GM04503 (cell line): Measurements from ENCODE around the gene PLXNA2.
A peak's percentile ranks its signal among the peaks of the same experiment; 100 is the strongest.

Experiments
- DNase-seq: peaks from one replicate; pipeline ENCODE4 v3.0.0-alpha.2; 2012; ENCODE audit warnings: low read depth

PLXNA2 gene

GRCh38 chr1:208042868-208043267 lies 201.3 kb downstream of the PLXNA2 start:
- DNase-seq: no peak

GRCh38 chr1:208042041-208042615 lies 202.1 kb downstream of the PLXNA2 start:
- no peak for DNase-seq

- DNase-seq: no peak
These were observed 202.7 kb downstream of the PLXNA2 start for GRCh38 chr1:208041505-208041904.

- no peak for DNase-seq
These were observed 203.3 kb downstream of the PLXNA2 start for GRCh38 chr1:208040821-208041297.

GRCh38 chr1:208039536-208040332 lies 204.4 kb downstream of the PLXNA2 start:
- no peak for DNase-seq

GRCh38 chr1:208038303-208038702 lies 205.9 kb downstream of the PLXNA2 start:
- no peak for DNase-seq

GRCh38 chr1:208036918-208037766 lies 207.0 kb downstream of the PLXNA2 start:
- DNase-seq: no peak

- no peak for DNase-seq
These were observed 207.9 kb downstream of the PLXNA2 start for GRCh38 chr1:208036106-208036808.

GRCh38 chr1:208034135-208034534 lies 210.0 kb downstream of the PLXNA2 start:
- no peak for DNase-seq

- no peak for DNase-seq
These were observed 210.9 kb downstream of the PLXNA2 start for GRCh38 chr1:208033236-208033635.

- DNase-seq: no peak
These were observed 212.3 kb downstream of the PLXNA2 start for GRCh38 chr1:208031932-208032320.

- no peak for DNase-seq
These were observed 212.8 kb downstream of the PLXNA2 start for GRCh38 chr1:208031316-208031931.

- DNase-seq: no peak
These were observed 213.7 kb downstream of the PLXNA2 start for GRCh38 chr1:208030288-208031091.

- DNase-seq: peak; percentile 53
These were observed 214.6 kb downstream of the PLXNA2 start for GRCh38 chr1:208029381-208030287.

GRCh38 chr1:208028526-208028925 lies 215.7 kb downstream of the PLXNA2 start:
- DNase-seq: no peak

GRCh38 chr1:208027861-208028260 lies 216.3 kb downstream of the PLXNA2 start:
- DNase-seq: no peak

- DNase-seq: no peak
These were observed 217.2 kb downstream of the PLXNA2 start for GRCh38 chr1:208026880-208027438.

- DNase-seq: peak; percentile 54
These were observed 219.2 kb downstream of the PLXNA2 start for GRCh38 chr1:208025031-208025430.

GRCh38 chr1:208024406-208024805 lies 219.8 kb downstream of the PLXNA2 start:
- no peak for DNase-seq
